Thyroid gland (tissue), 4 donors: ENCODE data around the gene HBM. TPM values are rescaled to one million over a fixed set of nuclear protein-coding genes. Genes with fewer than 3 reads are reported as not detected.
A peak's percentile ranks its signal among the peaks of the same experiment; 100 is the strongest.

ENCODE experiments used
- DNase-seq, 2 donors: peaks; one replicate each; pipeline ENCODE4 v3.0.0-alpha.2; 2019
- H3K27ac ChIP-seq, 3 donors: fragments of 200-600 bp; sonication (generic); 1 replicate in 2 of 3; 2 replicates in 1 of 3; pipeline ENCODE4 v1.5.1; 2016 to 2019; ENCODE audit warnings: mild to moderate bottlenecking in 1 of 3, moderate library complexity in 1 of 3
- H3K27me3 ChIP-seq: fragments of 200-600 bp; sonication (generic); one replicate; pipeline ENCODE4 v1.5.1; 2019
- H3K36me3 ChIP-seq, 2 donors: fragments of 200-600 bp; sonication (generic); one replicate each; pipeline ENCODE4 v1.5.1; 2016 to 2019
- H3K4me1 ChIP-seq, 2 donors: fragments of 200-600 bp; sonication (generic); one replicate each; pipeline ENCODE4 v1.5.1; 2017 to 2019
- H3K4me3 ChIP-seq, 3 donors: fragments of 200-600 bp; sonication (generic); replicated peaks in 1 of 3; 1 replicate in 2 of 3; 2 replicates in 1 of 3; pipeline ENCODE4 v1.5.1; 2016; ENCODE audit warnings: mild to moderate bottlenecking in 1 of 3
- H3K9me3 ChIP-seq: fragments of 200-600 bp; sonication (generic); one replicate; pipeline ENCODE4 v1.5.1; 2017
- CTCF ChIP-seq, 6 experiments: fragments of 200-600 bp in 3 of 6; fragments of 450-650 bp in 3 of 6; sonication (generic) in 3 of 6; IDR thresholded peaks; one replicate each; pipeline ENCODE4 v1.5.1; 2016 to 2019; ENCODE audit warnings: antibody characterized with exemption in 6 of 6, mild to moderate bottlenecking in 2 of 6, inconsistent platforms in 1 of 6, moderate library complexity in 1 of 6
- POLR2A ChIP-seq, 2 donors: fragments of 450-650 bp; IDR thresholded peaks; one replicate each; pipeline ENCODE4 v1.6.1; 2017; ENCODE audit warnings: antibody characterized with exemption in 2 of 2, mild to moderate bottlenecking in 2 of 2, moderate library complexity in 1 of 2
- WGBS, 2 donors: methylation state at CpG; one replicate each; pipeline ENCODE4 v1.1.5; 2017; 5-methylcytosine and 5-hydroxymethylcytosine counted together
- intact Hi-C: fragments of 100-400 bp; cut with DNase I; formaldehyde crosslinking; loops from one replicate; pipeline ENCODE4 v1.15.1; 2023
- total RNA-seq, 4 donors: library from RNA; depleted of rRNA; stranded (reverse); fragments of >200 nt; gene quantifications; one replicate each; pipeline ENCODE4 v1.2.3, GENCODE V29; 2016

Gene HBM
- total RNA-seq, 4 donors from 2014 or later = not detected

GRCh38 chr16:178668-179015 is 12.9 kb downstream of the HBM start:
- TF ChIP-seq CTCF (IDR thresholded peaks at IDR 0.05) (no peak), POLR2A (IDR thresholded peaks at IDR 0.05) (no peak)
- H3K4me1 ChIP-seq = peaks cover 10 to 18% of the 10 kb centered on the region in 2 donors
- no peak overlapping the region for H3K27ac ChIP-seq
- H3K9me3 ChIP-seq = no peaks in the 10 kb centered on the region
- H3K4me3 ChIP-seq = no peak overlapping the region
- intact Hi-C loops = no loop called here
- H3K27me3 ChIP-seq = peaks cover 23% of the 10 kb centered on the region
- no peaks in the 10 kb centered on the region for H3K36me3 ChIP-seq
- WGBS, 2 donors = 82 to 85% methylated on average over 11 of the region's 11 CpGs
- DNase-seq = no peak

- Histone ChIP-seq H3K27ac (no peak overlapping the region), H3K36me3 (no peaks in the 10 kb centered on the region), H3K4me1 (peaks cover 10 to 18% of the 10 kb centered on the region in 2 donors), H3K27me3 (peaks cover 23% of the 10 kb centered on the region), H3K4me3 (no peak overlapping the region), H3K9me3 (no peaks in the 10 kb centered on the region)
- intact Hi-C loops = loop anchor here (5.0 kb wide), 1 partner anchor 72 kb away; no protein-coding TSS in a partner anchor
- TF ChIP-seq CTCF (IDR thresholded peaks at IDR 0.05) (no peak), POLR2A (IDR thresholded peaks at IDR 0.05) (no peak)
- WGBS, 2 donors = 74% methylated on average over 17 of the region's 17 CpGs
- no peak for DNase-seq
Measured at GRCh38 chr16:179211-180092, 13.7 kb downstream of the HBM start.

DNA sequence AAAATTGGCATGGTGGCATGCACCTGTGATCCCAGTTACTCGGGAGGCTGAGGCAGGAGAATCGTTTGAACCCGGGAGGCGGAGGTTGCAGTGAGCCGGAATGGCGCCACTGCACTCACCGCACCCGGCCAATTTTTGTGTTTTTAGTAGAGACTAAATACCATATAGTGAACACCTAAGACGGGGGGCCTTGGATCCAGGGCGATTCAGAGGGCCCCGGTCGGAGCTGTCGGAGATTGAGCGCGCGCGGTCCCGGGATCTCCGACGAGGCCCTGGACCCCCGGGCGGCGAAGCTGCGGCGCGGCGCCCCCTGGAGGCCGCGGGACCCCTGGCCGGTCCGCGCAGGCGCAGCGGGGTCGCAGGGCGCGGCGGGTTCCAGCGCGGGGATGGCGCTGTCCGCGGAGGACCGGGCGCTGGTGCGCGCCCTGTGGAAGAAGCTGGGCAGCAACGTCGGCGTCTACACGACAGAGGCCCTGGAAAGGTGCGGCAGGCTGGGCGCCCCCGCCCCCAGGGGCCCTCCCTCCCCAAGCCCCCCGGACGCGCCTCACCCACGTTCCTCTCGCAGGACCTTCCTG is 14.4 kb downstream of the HBM start, which contains the start of gene HBQ1:
Gene HBQ1, plus strand, starts transcription at position 359 of the 575 bp plus-strand sequence. Its CDS starts 28 bp downstream, at position 387.
- intact Hi-C loops = loop anchor here (5.0 kb wide), 1 partner anchor 73 kb away; no protein-coding TSS in a partner anchor
- WGBS, 2 donors = 11 to 73% methylated on average over 4 to 36 of the region's 59 CpGs
- peaks cover 10 to 18% of the 10 kb centered on the region in 2 donors for H3K4me1 ChIP-seq
- no peaks in the 10 kb centered on the region for H3K36me3 ChIP-seq
- TF ChIP-seq POLR2A (IDR thresholded peaks at IDR 0.05) (no peak), CTCF (IDR thresholded peaks at IDR 0.05) (peak in 1 of 6 experiments; percentile 21)
- H3K27ac ChIP-seq = no peak within 1 kb of the TSS
- no peaks in the 10 kb centered on the region for H3K9me3 ChIP-seq
- H3K27me3 ChIP-seq = peaks cover 23% of the 10 kb centered on the region
- H3K4me3 ChIP-seq = no peak within 1 kb of the TSS
- no peak for DNase-seq

GRCh38 chr16:180681-181564 is 15.1 kb downstream of the HBM start:
- TF ChIP-seq POLR2A (IDR thresholded peaks at IDR 0.05) (no peak), CTCF (IDR thresholded peaks at IDR 0.05) (no peak)
- DNase-seq = peak; percentile 66 to 73
- Histone ChIP-seq H3K4me3 (no peak overlapping the region), H3K36me3 (no peaks in the 10 kb centered on the region), H3K27ac (no peak overlapping the region), H3K27me3 (peaks cover 23% of the 10 kb centered on the region), H3K4me1 (peaks cover 10 to 18% of the 10 kb centered on the region in 2 donors), H3K9me3 (no peaks in the 10 kb centered on the region)
- intact Hi-C loops = loop anchor here (5.0 kb wide), 1 partner anchor 74 kb away; no protein-coding TSS in a partner anchor
- WGBS, 2 donors = 2 to 3% methylated on average over 13 to 55 of the region's 89 CpGs
